Stimulated activated CD8-positive, alpha-beta memory T cell treated with anti-CD3 and anti-CD28 coated beads, Interleukin-15, amount 100 ng/mL, for 4 hours (primary cell): ENCODE data around the gene ADGB.
"Not testable (repeated sequence)": the region's sequence is repeated elsewhere in the genome, so short reads cannot be mapped to it uniquely, and the experiment has no call there.

Experiments
- DNase-seq, 2 donors: peaks; one replicate each; pipeline ENCODE4 v3.0.0-alpha.2; 2020; ENCODE audit warnings: low read depth in 2 of 2

Gene ADGB

DNA sequence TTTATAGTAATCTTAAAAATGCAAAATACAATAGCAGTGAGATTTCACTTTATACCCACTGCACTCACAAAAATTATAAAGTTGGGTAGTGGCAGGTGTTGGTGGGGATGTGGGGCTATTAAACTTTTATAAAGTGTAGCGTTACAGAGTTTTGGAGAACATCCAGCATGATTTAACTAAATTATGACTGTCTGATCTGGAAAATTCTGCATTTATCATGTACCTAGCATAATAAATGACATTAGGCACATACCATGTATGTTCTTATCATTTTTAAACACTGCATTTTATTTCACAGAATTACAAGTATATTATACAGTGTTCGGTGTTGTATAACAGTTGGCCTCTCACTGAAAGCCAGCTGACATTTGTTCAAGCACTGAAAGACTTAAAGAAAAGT, 169.9 kb downstream of the ADGB start:
- no peak for DNase-seq

- no peak for DNase-seq
Measured at GRCh38 chr6:146770275-146770964, 171.6 kb downstream of the ADGB start.

- peak; percentile 0 to 14 for DNase-seq
Measured at GRCh38 chr6:146770965-146771735, 172.4 kb downstream of the ADGB start.

- DNase-seq = no peak
Measured at GRCh38 chr6:146775220-146775619, 176.4 kb downstream of the ADGB start.

GRCh38 chr6:146781836-146782235, 183.1 kb downstream of the ADGB start:
- no peak for DNase-seq

DNA sequence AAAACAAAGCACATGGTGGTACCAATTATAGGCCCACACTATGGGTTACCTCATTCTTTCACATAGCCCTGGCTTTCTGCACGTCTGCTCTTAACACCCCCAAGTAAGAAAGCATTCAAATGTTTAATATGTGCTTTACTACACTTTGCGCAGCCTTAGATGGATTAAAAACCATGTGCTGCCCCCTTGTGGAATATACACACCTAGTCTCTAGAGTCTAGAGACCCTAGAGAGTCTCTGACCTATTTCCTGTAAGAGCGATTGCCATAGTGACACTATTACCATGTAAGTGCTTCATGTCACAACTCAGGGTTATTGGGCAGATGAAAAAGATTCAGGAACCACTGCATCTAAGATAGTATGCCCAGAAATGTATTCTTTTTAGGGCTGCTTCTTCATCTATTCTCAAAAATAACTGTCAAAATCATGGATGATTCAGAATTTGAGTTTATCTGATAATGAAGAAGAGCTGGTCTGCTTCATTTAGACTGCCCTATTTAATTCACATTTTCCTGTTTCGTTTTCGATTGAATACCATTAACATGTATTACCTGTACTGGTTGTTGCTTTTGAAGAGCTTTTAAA, 186.3 kb downstream of the ADGB start:
- no peak for DNase-seq

DNA sequence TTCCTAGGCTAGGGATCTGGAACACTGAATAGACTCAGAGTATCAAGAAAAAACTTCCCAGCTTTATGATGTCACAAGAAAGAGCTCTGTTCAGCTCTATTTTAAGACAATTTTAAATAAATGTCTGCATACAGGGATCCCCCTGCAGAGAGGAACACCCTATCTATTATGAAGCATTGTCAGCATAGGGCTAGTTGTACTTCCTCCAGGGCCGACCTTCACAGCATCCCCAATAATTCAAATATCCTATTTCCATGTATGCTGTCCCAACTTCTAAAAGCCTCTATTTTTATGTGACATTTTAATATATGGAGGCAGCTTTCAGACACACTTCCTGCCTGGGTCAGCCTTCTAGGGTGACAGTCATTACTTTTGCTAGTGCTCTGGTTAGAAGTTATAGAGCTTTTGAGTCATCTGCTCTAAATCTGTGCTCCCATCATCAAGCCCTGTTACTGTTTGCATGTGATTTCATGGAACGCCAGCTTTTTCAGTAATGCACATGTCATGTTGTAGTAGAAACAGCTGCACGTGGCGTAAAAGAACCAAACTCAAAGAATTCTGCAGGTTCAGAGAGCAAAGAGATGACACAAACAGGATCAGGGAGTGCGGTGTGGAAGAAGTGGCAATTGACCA, 189.2 kb downstream of the ADGB start:
- DNase-seq = no peak

- DNase-seq = no peak
Measured at GRCh38 chr6:146790561-146791091, 191.9 kb downstream of the ADGB start.

DNA sequence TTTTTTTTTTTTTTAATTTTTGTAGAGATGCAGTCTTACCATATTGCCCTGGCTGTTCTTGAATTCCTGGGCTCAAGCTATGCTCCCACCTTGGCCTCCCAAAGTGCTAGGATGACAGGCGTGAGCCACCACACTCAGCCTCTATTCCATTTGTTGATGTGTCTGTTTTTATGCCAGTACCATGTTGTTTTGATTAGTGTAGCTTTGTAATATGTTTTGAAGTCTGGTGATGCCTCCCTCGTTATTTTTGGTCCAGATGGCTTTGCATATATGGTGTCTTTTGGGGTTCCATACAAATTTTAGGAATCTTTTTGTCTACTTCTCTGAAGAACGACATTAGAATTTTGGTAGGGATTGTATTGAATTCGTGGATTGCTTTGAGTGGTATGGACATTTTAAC, 193.2 kb downstream of the ADGB start:
- DNase-seq = no peak

DNA sequence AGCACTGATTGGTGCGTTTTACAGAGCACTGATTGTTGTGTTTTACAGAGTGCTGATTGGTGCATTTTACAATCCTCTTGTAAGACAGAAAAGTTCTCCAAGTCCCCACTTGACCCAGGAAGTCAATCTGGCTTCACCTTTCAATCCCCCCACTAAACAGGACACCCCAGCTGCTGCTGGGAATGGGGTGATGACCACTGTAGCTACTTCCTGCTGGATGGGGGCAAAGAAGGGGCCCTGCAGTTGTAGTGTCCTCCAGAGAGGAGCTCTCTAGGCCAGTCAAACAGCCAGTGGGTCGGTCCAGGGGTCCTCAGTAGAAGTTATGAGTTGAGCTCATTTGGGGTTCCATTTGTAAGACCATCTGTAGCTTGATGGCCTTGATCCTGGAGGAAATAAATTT, 194.4 kb downstream of the ADGB start:
- DNase-seq = not testable (repeated sequence)

DNA sequence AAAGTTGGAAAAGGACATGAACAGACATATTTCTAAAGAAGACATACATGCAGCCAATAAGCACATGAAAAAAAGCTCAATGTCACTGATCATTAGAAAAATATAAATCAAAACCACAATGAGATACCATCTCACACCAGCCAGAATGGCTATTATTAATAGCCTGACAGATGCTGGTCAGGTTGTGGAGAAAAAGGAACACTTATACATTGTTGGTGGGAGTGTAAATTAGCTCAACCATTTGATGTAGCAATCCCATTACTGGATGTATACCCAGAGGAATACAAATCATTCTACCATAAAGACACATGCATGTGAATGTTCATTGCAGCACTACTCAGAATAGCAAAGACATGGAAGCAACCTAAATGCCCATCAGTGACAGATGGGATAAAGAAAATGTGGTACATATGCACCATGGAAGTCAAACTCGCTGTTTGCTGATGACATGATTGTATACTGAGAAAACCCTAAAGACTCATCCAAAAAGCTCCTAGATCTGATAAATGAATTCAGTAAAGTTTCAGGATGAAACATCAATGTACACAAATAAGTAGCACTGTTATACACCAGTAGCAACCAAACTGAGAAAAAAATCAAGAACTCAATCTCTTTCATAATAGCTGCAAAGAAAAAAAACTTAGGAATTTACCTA, 196.8 kb downstream of the ADGB start:
- no peak for DNase-seq

- DNase-seq = not testable (repeated sequence)
Measured at GRCh38 chr6:146803167-146803566, 204.4 kb downstream of the ADGB start.

- DNase-seq = no peak
Measured at GRCh38 chr6:146803601-146804000, 204.8 kb downstream of the ADGB start.

DNA sequence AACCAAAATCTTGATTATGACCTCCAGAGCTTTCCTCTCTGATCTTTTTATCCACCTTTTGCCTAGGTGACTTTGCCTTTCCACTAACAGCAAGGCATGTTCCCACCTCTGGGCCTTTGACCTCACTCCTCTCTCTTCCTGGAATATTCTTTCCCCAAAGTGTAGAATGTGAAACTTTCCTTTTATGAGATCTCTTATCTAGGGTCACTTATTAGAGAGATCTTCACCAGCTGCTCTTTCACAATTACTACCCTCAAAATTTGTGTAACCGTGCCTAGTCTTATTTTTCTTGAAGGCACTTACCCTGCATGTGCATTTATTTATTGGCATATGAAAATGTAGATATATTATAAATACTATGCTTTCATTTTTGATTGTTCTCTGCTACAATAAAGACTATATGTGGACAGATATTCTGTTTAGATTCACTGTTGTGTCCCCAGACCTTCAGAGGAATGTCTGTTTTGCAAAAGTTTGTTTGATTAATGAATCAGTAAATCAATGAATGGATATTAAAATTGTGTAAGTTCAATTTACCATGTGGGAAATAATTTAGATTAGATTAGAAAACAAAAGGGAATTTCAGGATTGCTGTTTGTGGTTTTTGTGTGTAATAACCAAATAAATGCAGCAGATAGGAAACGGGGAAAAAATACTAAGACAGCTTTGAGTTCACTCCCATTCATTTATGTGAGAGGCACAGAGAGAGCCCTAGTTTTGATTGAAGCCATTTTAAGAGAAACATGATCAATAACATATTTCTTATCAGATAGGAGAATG, 207.0 kb downstream of the ADGB start:
- DNase-seq = no peak

- not testable (repeated sequence) for DNase-seq
Measured at GRCh38 chr6:146809014-146809413, 210.2 kb downstream of the ADGB start.

DNA sequence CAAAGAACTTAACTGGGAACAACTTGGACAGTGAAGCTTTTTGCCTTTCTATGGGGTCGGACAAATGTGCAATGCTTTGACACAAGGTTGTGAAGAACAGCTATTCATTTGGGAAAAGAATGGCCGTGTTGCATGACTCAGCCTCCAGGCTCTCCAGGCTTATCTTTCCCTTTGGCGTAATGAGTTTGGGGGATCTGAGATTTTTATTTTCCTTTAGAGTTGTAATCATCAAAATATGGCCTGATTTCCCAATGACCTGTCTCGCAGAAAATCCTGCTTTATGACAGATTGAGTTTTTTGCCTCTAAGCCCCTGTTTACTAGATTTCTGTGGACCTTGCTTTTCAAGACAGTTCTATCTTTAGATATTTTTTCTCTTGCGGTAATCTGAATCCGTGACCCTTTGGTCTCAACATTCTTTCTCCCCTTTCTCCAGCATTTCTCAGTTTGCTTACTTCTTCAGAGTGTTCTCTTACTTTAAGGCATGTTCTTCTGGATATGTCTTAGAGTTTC, 214.1 kb downstream of the ADGB start:
- DNase-seq = not testable (repeated sequence)

GRCh38 chr6:146813554-146813953, 214.8 kb downstream of the ADGB start:
- DNase-seq = no peak

DNA sequence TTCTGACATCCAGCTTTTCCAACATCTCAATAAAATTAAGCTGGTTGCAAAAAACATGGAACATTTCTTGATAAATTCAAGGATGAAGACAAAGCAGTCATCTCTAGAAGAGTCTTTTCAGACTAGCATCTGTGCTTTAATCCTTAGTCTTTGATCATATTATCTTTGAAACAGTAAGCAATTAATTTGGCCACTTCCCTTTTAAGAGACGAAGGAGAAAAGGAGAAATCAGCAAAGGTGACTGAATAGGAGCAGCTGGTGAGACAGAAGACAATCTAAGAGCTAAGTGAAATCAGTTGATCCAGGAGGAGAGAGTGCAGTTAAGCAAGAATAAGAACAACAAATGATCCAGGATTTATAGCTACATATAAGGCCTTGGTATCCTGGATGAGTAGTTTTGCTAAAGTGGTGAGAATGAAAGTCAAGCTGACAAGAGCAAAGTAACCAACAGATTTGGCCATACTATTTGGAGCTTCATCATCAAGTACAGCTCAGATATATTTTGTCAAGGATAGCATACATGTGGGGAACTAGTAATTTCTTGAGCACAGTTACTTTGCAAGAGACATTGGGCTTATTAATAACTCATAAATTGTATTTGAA, 215.5 kb downstream of the ADGB start:
- no peak for DNase-seq

DNA sequence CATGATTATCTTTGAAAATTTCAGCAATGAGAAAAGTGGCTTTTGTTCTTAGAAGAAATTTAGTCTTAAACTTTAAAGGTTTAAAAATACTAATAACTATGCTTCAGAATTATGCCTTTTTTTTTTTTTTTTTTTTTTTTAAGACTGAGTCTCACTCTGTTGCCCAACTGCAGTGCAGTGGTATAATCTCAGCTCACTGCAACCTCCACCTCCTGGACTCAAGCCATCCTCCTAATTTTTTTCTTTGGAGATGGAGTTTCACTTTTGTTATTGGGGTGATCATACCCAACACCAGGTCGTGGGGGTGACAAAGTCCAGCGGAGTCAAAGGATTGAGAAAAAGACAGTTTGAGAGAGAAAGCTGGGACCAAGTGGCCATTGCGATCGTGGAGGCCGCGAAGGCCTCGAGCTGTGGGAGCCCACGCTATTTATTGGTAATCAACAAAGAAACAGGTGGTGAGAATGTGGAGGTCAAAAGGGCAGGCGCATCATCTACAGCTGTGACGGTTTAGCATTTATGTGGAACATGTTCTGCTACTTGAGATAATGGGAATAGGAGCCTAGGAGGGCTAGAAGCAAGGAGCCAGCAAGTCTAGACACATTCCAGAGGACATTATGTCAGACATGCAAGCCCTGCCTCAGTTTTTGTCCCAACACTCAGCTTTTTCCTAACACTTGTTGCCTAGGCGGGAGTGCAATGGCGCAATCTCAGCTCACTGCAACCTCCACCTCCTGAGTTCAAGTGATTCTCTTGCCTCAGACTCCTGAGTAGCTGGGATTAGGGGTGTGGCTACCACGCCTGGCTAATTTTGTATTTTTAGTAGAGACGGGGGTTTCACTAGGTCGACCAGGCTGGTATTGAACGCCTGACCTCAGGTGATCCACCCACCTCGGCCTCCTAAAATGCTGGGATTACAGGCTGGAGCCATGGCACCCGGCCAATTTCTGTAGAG, 217.0 kb downstream of the ADGB start:
- not testable (repeated sequence) for DNase-seq
